ENCODE results near the gene L3MBTL4.

L3MBTL4 gene

DNA sequence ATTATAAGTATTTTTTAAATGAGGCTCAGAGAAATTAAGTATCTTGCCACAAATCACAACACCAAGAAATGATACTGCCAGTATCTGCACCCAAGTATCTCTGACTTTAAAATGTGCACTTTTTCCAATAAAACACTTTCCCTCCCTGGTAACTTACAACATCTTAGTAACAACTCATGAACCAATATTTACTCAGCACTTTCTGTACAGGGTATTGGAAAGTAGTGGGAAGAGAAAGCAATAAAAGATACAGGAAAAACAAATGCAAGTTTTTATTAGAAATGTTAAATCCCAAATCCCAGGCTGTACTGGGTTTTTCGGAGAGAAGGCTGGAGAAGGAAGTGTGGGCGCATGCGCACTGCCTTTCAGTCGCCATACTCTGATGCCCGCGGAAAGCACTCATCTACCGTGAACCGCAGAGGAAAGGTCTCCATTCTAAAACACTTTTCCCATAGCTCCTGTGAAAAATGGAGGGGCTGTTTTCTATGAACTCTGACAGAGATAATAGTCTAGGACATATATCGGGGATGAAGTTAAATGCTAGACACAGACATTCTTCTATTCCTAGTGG is 52.1 kb downstream of the L3MBTL4 start:
- no peak for DNase-seq

- no peak for DNase-seq
These were observed 57.0 kb downstream of the L3MBTL4 start for GRCh38 chr18:6357668-6358067.

DNA sequence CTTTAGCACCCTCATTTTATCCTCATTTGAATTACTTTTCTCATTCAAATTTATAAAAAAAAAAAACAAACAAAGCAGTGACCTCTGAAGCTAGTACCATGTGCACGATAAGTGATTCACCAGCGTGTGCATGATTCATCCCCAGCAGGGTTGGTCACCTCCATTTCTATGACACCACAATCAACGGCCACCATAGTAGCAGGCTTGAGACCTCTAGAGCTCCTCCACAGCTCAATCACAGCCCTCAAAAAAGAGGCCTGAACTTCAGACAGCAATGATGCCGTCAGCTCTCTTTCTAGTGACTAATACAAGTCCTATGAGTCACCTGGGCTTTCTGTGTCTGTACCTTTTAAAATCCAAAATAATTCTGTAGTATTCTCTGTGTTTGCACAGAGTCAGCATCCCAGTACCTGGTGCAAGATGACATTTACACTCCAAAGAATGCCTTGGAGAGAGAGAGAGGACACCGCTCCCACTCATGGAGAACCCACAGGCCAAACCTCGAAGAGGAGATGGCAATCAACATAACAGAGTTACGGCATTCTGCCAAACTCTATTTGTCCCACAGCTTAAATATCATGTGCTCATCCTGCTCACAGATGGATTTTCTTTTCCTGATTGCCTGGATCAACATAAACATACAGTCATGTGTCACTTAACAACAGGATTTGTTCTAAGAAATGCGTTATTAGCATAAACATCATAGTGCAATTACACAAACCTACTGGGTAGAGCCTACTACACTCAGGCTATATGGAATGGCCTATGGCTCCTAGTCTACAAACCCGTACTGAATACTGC is 58.7 kb downstream of the L3MBTL4 start:
- DNase-seq, result no peak

DNA sequence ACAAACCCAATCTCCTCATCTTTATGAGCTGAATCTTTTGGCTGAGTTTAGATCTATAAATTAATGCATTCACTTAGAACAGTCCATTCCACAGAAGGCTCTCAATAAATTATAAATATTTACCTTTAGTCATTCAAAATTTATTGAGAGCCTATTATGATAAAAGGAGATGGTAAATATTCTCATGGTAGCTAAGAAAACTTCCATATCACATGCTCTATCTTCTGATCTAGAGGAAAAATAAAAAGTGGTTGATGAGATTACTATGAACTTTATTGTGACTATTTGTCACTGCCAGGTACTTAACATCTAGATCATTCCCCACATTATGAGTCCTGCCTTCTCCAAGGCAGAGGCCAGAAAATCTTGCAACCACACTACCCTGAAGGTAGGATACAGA is 62.4 kb downstream of the L3MBTL4 start:
- DNase-seq, result no peak

DNA sequence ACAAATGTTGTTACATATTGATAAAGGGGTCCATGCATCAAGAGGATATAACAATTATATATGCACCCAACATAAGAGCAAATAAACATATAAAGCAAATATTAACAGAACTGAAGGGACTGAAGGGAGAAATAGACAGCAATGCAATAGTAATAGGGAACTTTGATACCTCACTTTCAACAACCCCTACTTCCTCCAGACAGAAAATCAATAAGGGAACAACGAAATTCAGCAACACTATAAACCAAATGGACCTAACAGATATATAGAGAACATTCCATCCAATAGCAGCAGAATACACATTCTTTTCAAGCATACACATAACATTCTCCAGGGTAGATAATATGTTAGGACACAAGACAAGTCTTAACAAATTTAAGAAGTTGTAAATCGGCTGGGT is 71.7 kb downstream of the L3MBTL4 start:
- DNase-seq, result no peak

DNA sequence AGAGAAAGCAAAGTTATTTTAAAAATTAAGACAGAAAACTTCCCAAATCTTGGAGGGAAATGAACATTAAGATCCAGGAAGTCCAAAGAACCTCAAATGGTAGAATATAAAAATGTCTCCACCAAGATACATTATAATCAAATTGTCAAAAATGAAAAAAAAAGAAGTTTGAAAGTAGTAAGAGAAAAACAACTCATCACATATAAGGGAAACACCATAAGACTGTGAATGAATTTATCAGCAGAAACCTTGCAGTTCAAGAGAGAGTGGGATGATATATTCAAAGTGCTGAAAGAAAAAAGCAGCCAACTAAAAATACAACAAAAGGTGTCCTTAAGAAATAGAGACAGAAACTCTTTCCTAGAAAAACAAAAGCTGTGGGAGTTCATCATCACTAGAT is 73.0 kb downstream of the L3MBTL4 start:
- DNase-seq, result no peak

GRCh38 chr18:6341303-6341702 is 73.4 kb downstream of the L3MBTL4 start:
- no peak for DNase-seq

GRCh38 chr18:6340121-6340520 is 74.6 kb downstream of the L3MBTL4 start:
- DNase-seq, result no peak

DNA sequence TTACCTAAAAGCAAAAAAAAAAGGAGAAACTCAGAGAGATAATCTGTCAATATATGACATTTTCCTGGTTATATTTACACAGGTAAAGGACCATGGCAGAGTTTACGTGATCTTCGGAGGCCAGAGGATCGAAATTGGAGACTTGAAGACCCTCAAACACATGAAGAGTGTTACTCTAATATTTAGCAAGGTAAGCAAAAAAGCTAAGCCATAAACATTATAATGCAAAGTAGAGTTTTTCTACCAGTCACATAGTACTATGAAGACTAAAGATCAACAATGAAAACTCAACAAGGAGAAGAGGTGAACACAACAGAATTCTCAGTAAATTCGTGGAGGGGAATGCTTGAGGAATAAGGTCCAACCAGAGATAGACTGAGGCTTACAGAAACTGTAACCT is 78.5 kb downstream of the L3MBTL4 start:
- no peak for DNase-seq

DNA sequence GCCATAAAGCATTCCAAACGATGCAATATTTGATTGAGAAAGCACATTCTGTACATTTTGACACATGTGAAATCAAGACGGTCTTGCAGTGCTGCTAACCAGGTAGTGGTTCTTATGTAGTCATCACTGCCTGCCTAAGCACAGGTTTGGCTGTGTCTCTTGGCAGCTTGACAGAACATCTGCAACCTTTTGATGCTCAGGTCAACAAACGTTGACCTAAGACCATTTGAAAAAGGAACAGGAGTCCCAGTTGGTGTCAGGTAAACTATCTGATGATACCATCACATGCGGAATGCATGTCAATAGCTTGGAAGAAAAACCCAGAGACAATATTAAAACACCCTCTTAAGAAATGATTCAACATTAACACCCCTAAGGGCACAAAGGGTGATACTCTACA is 80.7 kb downstream of the L3MBTL4 start:
- DNase-seq, result no peak

DNA sequence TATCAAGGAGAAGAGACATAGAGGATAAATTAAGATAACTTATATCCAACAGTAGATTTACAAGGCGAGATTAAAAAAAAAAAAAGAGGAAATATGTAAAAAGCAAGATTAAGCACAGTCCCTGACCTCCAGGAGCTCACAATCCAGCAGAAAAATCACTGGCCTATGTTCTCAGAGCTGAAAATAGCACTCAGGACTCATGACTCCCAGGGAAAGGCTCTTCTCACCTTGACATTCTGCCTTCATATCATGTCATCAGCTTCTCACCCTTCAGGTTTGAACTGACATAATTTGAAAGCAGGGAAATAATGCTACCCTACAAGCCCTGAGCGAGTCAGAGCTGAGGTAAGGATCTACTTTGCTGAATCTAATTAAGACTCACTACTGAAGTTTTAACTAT is 82.8 kb downstream of the L3MBTL4 start:
- DNase-seq, result no peak

- no peak for DNase-seq
These were observed 83.9 kb downstream of the L3MBTL4 start for GRCh38 chr18:6330786-6331185.

DNA sequence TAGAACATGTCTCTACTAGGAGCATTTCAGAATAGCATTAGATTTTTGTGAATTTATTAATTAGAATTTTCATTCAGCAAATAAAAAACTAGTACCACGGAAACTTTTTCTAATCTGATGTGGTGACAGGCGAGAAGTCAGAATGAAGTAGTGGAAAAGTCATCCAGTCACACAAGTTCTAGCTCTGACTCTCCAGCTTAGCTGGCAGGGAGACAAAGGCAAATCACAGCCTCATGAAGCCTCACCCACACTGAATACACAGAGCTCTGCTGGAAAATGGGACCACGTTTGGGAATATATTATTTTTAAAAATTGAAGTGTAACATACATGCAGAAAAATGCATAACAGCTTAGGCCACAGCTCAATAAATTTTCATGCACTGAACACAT is 86.1 kb downstream of the L3MBTL4 start:
- DNase-seq, result peak; percentile 18

- DNase-seq, result peak; percentile 36
These were observed 86.7 kb downstream of the L3MBTL4 start for GRCh38 chr18:6327895-6328620.

DNA sequence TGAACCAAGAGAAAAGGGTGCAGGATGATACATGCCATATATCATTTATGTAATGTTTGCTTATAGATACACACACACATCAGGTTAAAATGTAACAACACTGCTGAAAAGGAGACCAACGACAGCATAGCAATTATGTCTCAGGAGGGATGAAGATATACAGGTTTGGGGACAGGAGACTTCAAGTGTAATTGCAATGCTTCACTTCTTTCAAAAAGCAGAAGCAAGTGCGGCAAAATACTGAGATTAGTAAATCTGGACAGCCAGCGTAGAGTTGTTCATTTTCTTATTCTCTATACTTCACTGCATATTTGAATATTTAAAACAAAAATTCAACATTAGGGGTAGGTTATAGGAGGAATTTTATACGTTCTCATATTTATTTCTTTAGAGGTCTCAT is 87.2 kb downstream of the L3MBTL4 start:
- DNase-seq, result no peak

DNA sequence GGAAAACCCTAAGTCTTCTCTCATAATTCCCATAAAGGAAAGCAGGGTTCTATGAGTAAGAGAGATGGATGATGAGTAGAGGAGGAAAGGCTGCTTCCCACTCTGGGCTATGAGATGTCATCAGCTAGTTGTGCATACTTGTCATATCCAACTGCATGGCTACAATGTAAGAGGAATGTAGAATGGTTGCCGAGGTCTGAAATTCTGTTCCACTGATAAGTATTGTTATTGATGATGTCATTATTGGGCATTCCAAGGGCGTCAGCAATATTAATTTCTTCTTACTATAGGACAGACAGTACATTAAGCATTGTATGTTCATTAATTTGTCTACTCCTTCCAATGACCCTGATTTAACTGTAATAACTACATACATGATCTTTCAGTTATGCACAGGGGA is 88.1 kb downstream of the L3MBTL4 start:
- no peak for DNase-seq

DNA sequence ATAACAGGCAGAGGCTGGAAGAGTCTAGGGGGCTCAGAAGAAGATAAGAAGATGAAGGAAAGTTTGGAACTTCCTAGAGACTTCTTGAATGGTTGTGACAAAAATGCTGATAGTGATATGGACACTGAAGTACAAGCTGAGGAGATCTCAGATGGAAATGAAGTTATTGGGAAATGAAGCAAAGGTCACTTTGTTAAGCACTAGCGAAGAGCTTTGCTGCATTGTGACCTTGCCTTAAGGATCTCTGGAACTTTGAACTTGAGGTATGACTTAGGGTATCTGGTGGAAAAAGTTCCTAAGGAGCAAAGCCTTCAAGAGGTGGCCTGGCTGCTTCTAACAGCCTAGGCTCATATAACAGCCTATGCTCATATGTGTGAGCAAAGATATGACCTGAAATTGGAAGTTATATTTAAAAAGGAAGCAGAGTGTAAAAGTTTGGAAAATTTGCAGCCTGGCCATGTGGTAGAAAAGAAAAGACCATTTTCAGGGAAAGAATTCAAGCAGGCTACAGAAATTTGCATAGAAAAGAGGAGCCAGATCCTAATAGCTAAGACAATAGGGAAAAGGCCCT is 91.3 kb downstream of the L3MBTL4 start:
- DNase-seq, result no peak

GRCh38 chr18:6315517-6316331 is 99.0 kb downstream of the L3MBTL4 start:
- no peak for DNase-seq

DNA sequence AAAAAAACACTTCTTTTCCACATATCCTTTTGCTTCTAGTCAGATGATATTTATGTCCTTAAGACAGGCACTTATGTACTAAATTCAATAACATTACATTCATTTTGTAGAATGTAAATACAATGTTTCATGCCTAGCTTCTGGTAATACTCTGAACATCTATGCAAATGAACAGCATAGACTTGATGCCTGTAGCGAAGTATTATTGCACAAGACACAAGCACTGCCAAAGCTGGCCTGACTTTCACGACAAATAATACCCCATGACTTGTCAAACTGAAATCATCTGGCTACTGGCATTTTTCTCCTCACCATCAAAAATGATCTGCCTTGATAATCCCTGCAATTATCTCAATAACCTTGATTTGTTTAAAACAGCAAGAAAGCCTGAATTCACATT is 101.3 kb downstream of the L3MBTL4 start:
- no peak for DNase-seq

DNA sequence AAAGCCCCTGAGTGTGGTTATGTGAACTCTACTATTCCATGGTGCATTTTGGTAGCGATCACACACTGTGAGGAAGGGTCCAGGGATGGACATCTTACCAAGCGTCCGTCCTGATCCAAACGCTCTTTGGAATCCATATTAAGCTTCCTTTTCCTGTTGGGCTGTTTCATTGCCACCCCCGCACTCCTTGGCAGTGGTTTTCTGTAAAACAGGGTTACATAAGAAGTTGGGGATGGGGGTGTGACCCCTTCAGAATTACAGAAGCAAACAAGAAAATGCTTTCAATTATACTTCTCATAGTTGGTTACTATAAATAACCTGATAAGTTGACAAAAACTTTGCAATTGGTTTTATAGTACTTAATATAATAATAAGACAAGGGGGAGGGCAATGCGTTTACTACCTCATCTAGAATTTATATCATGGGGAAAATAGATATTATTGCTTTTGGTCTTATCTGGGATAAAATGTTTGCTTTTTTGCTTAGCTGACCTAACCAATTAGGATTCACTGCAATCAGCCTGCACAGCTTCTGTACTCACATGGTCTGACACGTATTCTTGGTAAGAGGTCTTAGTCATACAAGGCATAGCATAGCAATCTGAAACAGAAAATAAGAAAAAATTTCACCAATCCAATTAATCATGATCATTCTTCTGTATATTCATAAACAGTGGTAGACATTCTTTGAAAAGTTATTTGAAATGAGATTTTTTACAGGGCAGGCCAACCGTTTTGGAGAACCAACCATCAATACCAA is 103.1 kb downstream of the L3MBTL4 start:
- DNase-seq, result no peak

DNA sequence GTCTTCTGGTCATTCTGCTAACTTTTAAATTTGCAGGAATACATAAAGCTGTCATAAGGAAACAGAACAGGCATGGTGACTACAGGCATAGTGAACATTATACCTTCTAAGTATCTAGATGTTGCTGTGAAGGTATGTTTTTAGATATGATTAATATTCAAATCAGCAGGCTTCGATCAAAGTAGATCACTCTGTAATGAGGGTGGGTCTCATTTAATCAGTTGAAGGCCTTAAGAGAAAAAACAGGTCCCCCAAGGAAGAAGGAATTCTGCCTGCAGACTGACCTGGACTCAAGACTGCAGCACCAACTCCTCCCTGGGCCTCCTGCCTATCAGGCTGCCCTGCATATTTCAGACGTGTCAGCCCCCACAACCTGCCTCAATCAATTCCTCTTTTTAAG is 104.0 kb downstream of the L3MBTL4 start:
- no peak for DNase-seq

- no peak for DNase-seq
These were observed 116.8 kb downstream of the L3MBTL4 start for GRCh38 chr18:6297875-6298274.

Data from NCI-H345 (cell line).